Measurements from ENCODE around the gene RHOF.

Gene RHOF

GRCh38 chr12:121819212-121819949 lies 25.9 kb upstream of the RHOF start:
- Histone ChIP-seq H3K4me1 (ENCODE audit: control insufficient read depth in 5 of 5, insufficient read depth in 5 of 5, low read length in 5 of 5) (no peaks in the 10 kb centered on the region), H3K9me3 (ENCODE audit: control insufficient read depth in 5 of 5, low read length in 5 of 5) (no peaks in the 10 kb centered on the region), H3K27me3 (ENCODE audit: control insufficient read depth in 5 of 5, insufficient read depth in 4 of 5, low read length in 5 of 5) (no peaks in the 10 kb centered on the region), H3K27ac (ENCODE audit: low read depth, low read length) (no peak overlapping the region), H3K9ac (ENCODE audit: low read length in 5 of 5) (no peak overlapping the region), H3K36me3 (ENCODE audit: control insufficient read depth in 5 of 5, insufficient read depth in 5 of 5, low read length in 5 of 5) (peaks cover 4 to 89% (median 79%) of the 10 kb centered on the region in 5 donors), H3K4me3 (ENCODE audit: low read depth in 1 of 5, low read length in 5 of 5) (no peak overlapping the region)

GRCh38 chr12:121817648-121818043 lies 24.2 kb upstream of the RHOF start:
- Histone ChIP-seq H3K27me3 (ENCODE audit: control insufficient read depth in 5 of 5, insufficient read depth in 4 of 5, low read length in 5 of 5) (no peaks in the 10 kb centered on the region), H3K36me3 (ENCODE audit: control insufficient read depth in 5 of 5, insufficient read depth in 5 of 5, low read length in 5 of 5) (peaks cover 4 to 82% (median 69%) of the 10 kb centered on the region in 5 donors), H3K4me3 (ENCODE audit: low read depth in 1 of 5, low read length in 5 of 5) (no peak overlapping the region), H3K9me3 (ENCODE audit: control insufficient read depth in 5 of 5, low read length in 5 of 5) (no peaks in the 10 kb centered on the region), H3K27ac (ENCODE audit: low read depth, low read length) (no peak overlapping the region), H3K4me1 (ENCODE audit: control insufficient read depth in 5 of 5, insufficient read depth in 5 of 5, low read length in 5 of 5) (peaks cover 1 to 14% (median 13%) of the 10 kb centered on the region in 5 donors), H3K9ac (ENCODE audit: low read length in 5 of 5) (no peak overlapping the region)

GRCh38 chr12:121816925-121817647 lies 23.6 kb upstream of the RHOF start:
- no peak overlapping the region for H3K4me3 ChIP-seq (ENCODE audit: low read depth in 1 of 5, low read length in 5 of 5)
- H3K9me3 ChIP-seq (ENCODE audit: control insufficient read depth in 5 of 5, low read length in 5 of 5), result no peaks in the 10 kb centered on the region
- H3K9ac ChIP-seq (ENCODE audit: low read length in 5 of 5), result no peak overlapping the region
- H3K36me3 ChIP-seq (ENCODE audit: control insufficient read depth in 5 of 5, insufficient read depth in 5 of 5, low read length in 5 of 5), result peaks cover 4 to 76% (median 63%) of the 10 kb centered on the region in 5 donors
- peaks cover 1 to 19% (median 19%) of the 10 kb centered on the region in 5 donors for H3K4me1 ChIP-seq (ENCODE audit: control insufficient read depth in 5 of 5, insufficient read depth in 5 of 5, low read length in 5 of 5)
- H3K27me3 ChIP-seq (ENCODE audit: control insufficient read depth in 5 of 5, insufficient read depth in 4 of 5, low read length in 5 of 5), result no peaks in the 10 kb centered on the region
- no peak overlapping the region for H3K27ac ChIP-seq (ENCODE audit: low read depth, low read length)

- no peaks in the 10 kb centered on the region for H3K27me3 ChIP-seq (ENCODE audit: control insufficient read depth in 5 of 5, insufficient read depth in 4 of 5, low read length in 5 of 5)
- H3K9ac ChIP-seq (ENCODE audit: low read length in 5 of 5), result no peak overlapping the region
- H3K9me3 ChIP-seq (ENCODE audit: control insufficient read depth in 5 of 5, low read length in 5 of 5), result no peaks in the 10 kb centered on the region
- peaks cover 8 to 36% (median 36%) of the 10 kb centered on the region in 5 donors for H3K4me1 ChIP-seq (ENCODE audit: control insufficient read depth in 5 of 5, insufficient read depth in 5 of 5, low read length in 5 of 5)
- H3K27ac ChIP-seq (ENCODE audit: low read depth, low read length), result no peak overlapping the region
- H3K4me3 ChIP-seq (ENCODE audit: low read depth in 1 of 5, low read length in 5 of 5), result no peak overlapping the region
- peaks cover 4 to 67% (median 60%) of the 10 kb centered on the region in 5 donors for H3K36me3 ChIP-seq (ENCODE audit: control insufficient read depth in 5 of 5, insufficient read depth in 5 of 5, low read length in 5 of 5)
Observed at GRCh38 chr12:121815263-121815662, 21.8 kb upstream of the RHOF start.

GRCh38 chr12:121814429-121815119 lies 21.1 kb upstream of the RHOF start:
- H3K27me3 ChIP-seq (ENCODE audit: control insufficient read depth in 5 of 5, insufficient read depth in 4 of 5, low read length in 5 of 5), result no peaks in the 10 kb centered on the region
- H3K4me3 ChIP-seq (ENCODE audit: low read depth in 1 of 5, low read length in 5 of 5), result no peak overlapping the region
- no peak overlapping the region for H3K27ac ChIP-seq (ENCODE audit: low read depth, low read length)
- peaks cover 8 to 37% (median 36%) of the 10 kb centered on the region in 5 donors for H3K4me1 ChIP-seq (ENCODE audit: control insufficient read depth in 5 of 5, insufficient read depth in 5 of 5, low read length in 5 of 5)
- peaks cover 4 to 67% (median 60%) of the 10 kb centered on the region in 5 donors for H3K36me3 ChIP-seq (ENCODE audit: control insufficient read depth in 5 of 5, insufficient read depth in 5 of 5, low read length in 5 of 5)
- no peak overlapping the region for H3K9ac ChIP-seq (ENCODE audit: low read length in 5 of 5)
- H3K9me3 ChIP-seq (ENCODE audit: control insufficient read depth in 5 of 5, low read length in 5 of 5), result no peaks in the 10 kb centered on the region

- Histone ChIP-seq H3K4me3 (ENCODE audit: low read depth in 1 of 5, low read length in 5 of 5) (no peak overlapping the region), H3K9me3 (ENCODE audit: control insufficient read depth in 5 of 5, low read length in 5 of 5) (no peaks in the 10 kb centered on the region), H3K27me3 (ENCODE audit: control insufficient read depth in 5 of 5, insufficient read depth in 4 of 5, low read length in 5 of 5) (no peaks in the 10 kb centered on the region), H3K36me3 (ENCODE audit: control insufficient read depth in 5 of 5, insufficient read depth in 5 of 5, low read length in 5 of 5) (peaks cover 4 to 67% (median 61%) of the 10 kb centered on the region in 5 donors), H3K9ac (ENCODE audit: low read length in 5 of 5) (no peak overlapping the region), H3K4me1 (ENCODE audit: control insufficient read depth in 5 of 5, insufficient read depth in 5 of 5, low read length in 5 of 5) (peaks cover 8 to 37% (median 36%) of the 10 kb centered on the region in 5 donors), H3K27ac (ENCODE audit: low read depth, low read length) (no peak overlapping the region)
Observed at GRCh38 chr12:121813951-121814350, 20.5 kb upstream of the RHOF start.

GRCh38 chr12:121812921-121813896 lies 19.7 kb upstream of the RHOF start:
- Histone ChIP-seq H3K4me3 (ENCODE audit: low read depth in 1 of 5, low read length in 5 of 5) (peak overlapping the region; percentile 61 to 93 (median 75)), H3K27ac (ENCODE audit: low read depth, low read length) (peak overlapping the region; percentile 92), H3K9me3 (ENCODE audit: control insufficient read depth in 5 of 5, low read length in 5 of 5) (no peaks in the 10 kb centered on the region), H3K4me1 (ENCODE audit: control insufficient read depth in 5 of 5, insufficient read depth in 5 of 5, low read length in 5 of 5) (peaks cover 8 to 39% (median 36%) of the 10 kb centered on the region in 5 donors), H3K27me3 (ENCODE audit: control insufficient read depth in 5 of 5, insufficient read depth in 4 of 5, low read length in 5 of 5) (no peaks in the 10 kb centered on the region), H3K36me3 (ENCODE audit: control insufficient read depth in 5 of 5, insufficient read depth in 5 of 5, low read length in 5 of 5) (peaks cover 4 to 73% (median 65%) of the 10 kb centered on the region in 5 donors), H3K9ac (ENCODE audit: low read length in 5 of 5) (peak overlapping the region in 1 of 5 donors; percentile 22)

DNA sequence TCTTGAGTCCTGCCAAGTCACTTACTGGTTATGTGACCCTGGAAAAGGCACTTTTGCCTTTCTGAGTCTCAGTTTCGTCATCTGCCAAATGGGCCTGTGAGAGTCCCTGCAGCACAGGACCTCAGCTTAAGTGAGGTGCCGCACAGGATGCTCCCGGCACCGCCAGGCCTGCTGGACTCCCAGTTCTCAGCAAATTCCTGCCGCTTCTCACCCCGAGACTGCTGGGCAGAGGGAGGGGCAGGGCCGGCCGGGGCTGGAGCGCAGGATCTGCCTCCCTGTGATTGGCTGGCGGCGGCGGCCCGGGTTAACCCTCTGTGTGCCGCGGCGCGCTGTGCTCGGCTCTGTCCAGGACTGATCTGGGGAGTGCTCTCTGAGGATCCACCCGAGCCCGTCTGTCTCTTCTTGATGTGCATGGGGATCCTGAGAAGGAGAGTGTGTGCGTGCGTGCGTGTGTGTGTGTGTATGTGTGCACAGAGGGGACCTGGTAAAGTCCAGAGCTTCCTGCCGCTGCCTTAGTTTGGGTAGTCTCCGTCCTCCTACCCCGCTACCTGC lies 18.9 kb upstream of the RHOF start:
- Histone ChIP-seq H3K9ac (ENCODE audit: low read length in 5 of 5) (peak overlapping the region in 4 of 5 donors; percentile 6 to 70 (median 34)), H3K9me3 (ENCODE audit: control insufficient read depth in 5 of 5, low read length in 5 of 5) (no peaks in the 10 kb centered on the region), H3K36me3 (ENCODE audit: control insufficient read depth in 5 of 5, insufficient read depth in 5 of 5, low read length in 5 of 5) (peaks cover 4 to 73% (median 62%) of the 10 kb centered on the region in 5 donors), H3K27ac (ENCODE audit: low read depth, low read length) (peak overlapping the region; percentile 92), H3K27me3 (ENCODE audit: control insufficient read depth in 5 of 5, insufficient read depth in 4 of 5, low read length in 5 of 5) (no peaks in the 10 kb centered on the region), H3K4me1 (ENCODE audit: control insufficient read depth in 5 of 5, insufficient read depth in 5 of 5, low read length in 5 of 5) (peaks cover 8 to 46% (median 42%) of the 10 kb centered on the region in 5 donors), H3K4me3 (ENCODE audit: low read depth in 1 of 5, low read length in 5 of 5) (peak overlapping the region; percentile 70 to 93 (median 78))

Data from subcutaneous abdominal adipose tissue (tissue), 5 donors.